Suprapubic skin (tissue), 4 donors: ENCODE measurements around the gene FMN1.

Source experiments
- CTCF ChIP-seq, 2 donors: fragments of 200-600 bp in 1 of 2; fragments of 450-650 bp in 1 of 2; sonication (generic) in 1 of 2; IDR thresholded peaks; one replicate each; pipeline ENCODE4 v1.5.1; 2016 to 2019; ENCODE audit warnings: antibody characterized with exemption in 2 of 2, mild to moderate bottlenecking in 1 of 2, moderate library complexity in 1 of 2
- EP300 ChIP-seq: sonication (generic); formaldehyde crosslinking; IDR thresholded peaks from one replicate; pipeline ENCODE4 v1.6.1; 2017; ENCODE audit warnings: antibody characterized with exemption
- POLR2A ChIP-seq, 2 donors: fragments of 450-650 bp; IDR thresholded peaks; one replicate each; pipeline ENCODE4 v1.6.1; 2017; ENCODE audit warnings: antibody characterized with exemption in 2 of 2, mild to moderate bottlenecking in 2 of 2, moderate library complexity in 2 of 2
- POLR2AphosphoS5 ChIP-seq, 3 donors: sonication (generic); formaldehyde crosslinking; IDR thresholded peaks; one replicate each; pipeline ENCODE4 v1.6.1; 2017; ENCODE audit warnings: antibody characterized with exemption in 3 of 3

GRCh38 chr15:33146051-33146450 is 48.5 kb downstream of the FMN1 start:
- TF ChIP-seq CTCF (IDR thresholded peaks at IDR 0.05): no peak
- no peak for TF ChIP-seq EP300
- no peak for TF ChIP-seq POLR2A (IDR thresholded peaks at IDR 0.05)
- no peak for TF ChIP-seq POLR2AphosphoS5 (IDR thresholded peaks at IDR 0.05)
